MM.1S (cell line): Measurements from ENCODE around the gene RSPH6A.

Experiments
- DNase-seq: peaks from one replicate; pipeline ENCODE4 v3.0.0-alpha.2; 2015
- H2AFZ ChIP-seq: fragments of 300-600 bp; sonication (generic); 2 replicates; pipeline ENCODE4 v1.6.0; 2016; ENCODE audit warnings: antibody characterized with exemption, low read length
- H3F3A ChIP-seq: fragments of 300-600 bp; sonication (generic); 2 replicates; pipeline ENCODE4 v1.6.1; 2016; ENCODE audit warnings: mild to moderate bottlenecking, antibody characterized with exemption, low read length, moderate library complexity, mixed read lengths; ENCODE audit not compliant: insufficient read depth
- H3K27ac ChIP-seq: fragments of 300-600 bp; sonication (generic); 2 replicates; pipeline ENCODE4 v1.5.1; 2016; ENCODE audit warnings: mild to moderate bottlenecking, low read length
- H3K27me3 ChIP-seq: fragments of 300-600 bp; sonication (generic); replicated peaks from 2 replicates; pipeline ENCODE4 v1.6.0; 2016; ENCODE audit warnings: low read length; ENCODE audit not compliant: insufficient read depth
- H3K36me3 ChIP-seq: fragments of 300-600 bp; sonication (generic); replicated peaks from 2 replicates; pipeline ENCODE4 v1.6.1; 2016; ENCODE audit warnings: mild to moderate bottlenecking, low read length, mixed read lengths; ENCODE audit not compliant: insufficient read depth
- H3K4me1 ChIP-seq: fragments of 300-600 bp; sonication (generic); 2 replicates; pipeline ENCODE4 v1.6.1; 2016; ENCODE audit warnings: low read length, mixed read lengths
- H3K4me2 ChIP-seq: fragments of 300-600 bp; sonication (generic); 2 replicates; pipeline ENCODE4 v1.6.0; 2016; ENCODE audit warnings: low read depth, low read length
- H3K4me3 ChIP-seq: fragments of 300-600 bp; sonication (generic); 2 replicates; pipeline ENCODE4 v1.5.1; 2016; ENCODE audit warnings: low read length, mixed read lengths
- H3K79me2 ChIP-seq: fragments of 300-600 bp; sonication (generic); 2 replicates; pipeline ENCODE4 v1.6.1; 2016; ENCODE audit warnings: mixed run types, low read length, mixed read lengths
- H3K9ac ChIP-seq: fragments of 300-600 bp; sonication (generic); 2 replicates; pipeline ENCODE4 v1.6.1; 2016; ENCODE audit warnings: low read length, mixed read lengths
- H3K9me2 ChIP-seq: fragments of 300-600 bp; sonication (generic); replicated peaks from 2 replicates; pipeline ENCODE4 v1.6.1; 2016; ENCODE audit warnings: mild to moderate bottlenecking, low read length, mixed read lengths; ENCODE audit not compliant: insufficient read depth
- H3K9me3 ChIP-seq: fragments of 300-600 bp; sonication (generic); replicated peaks from 2 replicates; pipeline ENCODE4 v1.6.1; 2016; ENCODE audit warnings: mild to moderate bottlenecking, low read length, mixed read lengths; ENCODE audit not compliant: insufficient read depth
- H4K20me1 ChIP-seq: fragments of 300-600 bp; sonication (generic); 2 replicates; pipeline ENCODE4 v1.6.1; 2016; ENCODE audit warnings: mild to moderate bottlenecking, low read length, moderate library complexity, mixed read lengths; ENCODE audit not compliant: insufficient read depth
- CTCF ChIP-seq: fragments of 300-600 bp; sonication (generic); IDR thresholded peaks from 2 replicates; pipeline ENCODE4 v1.5.1; 2016; ENCODE audit warnings: antibody characterized with exemption, low read length, mixed read lengths
- EZH2 ChIP-seq: fragments of 300-600 bp; sonication (generic); optimal IDR thresholded peaks from 2 replicates; pipeline ENCODE3; 2017; ENCODE audit warnings: low read depth, mild to moderate bottlenecking, antibody characterized with exemption, low read length, mixed read lengths
- EZH2phosphoT487 ChIP-seq: fragments of 300-600 bp; sonication (generic); IDR thresholded peaks from 2 replicates; pipeline ENCODE4 v1.6.1; 2018; ENCODE audit warnings: antibody characterized with exemption, low read length

RSPH6A gene

DNA sequence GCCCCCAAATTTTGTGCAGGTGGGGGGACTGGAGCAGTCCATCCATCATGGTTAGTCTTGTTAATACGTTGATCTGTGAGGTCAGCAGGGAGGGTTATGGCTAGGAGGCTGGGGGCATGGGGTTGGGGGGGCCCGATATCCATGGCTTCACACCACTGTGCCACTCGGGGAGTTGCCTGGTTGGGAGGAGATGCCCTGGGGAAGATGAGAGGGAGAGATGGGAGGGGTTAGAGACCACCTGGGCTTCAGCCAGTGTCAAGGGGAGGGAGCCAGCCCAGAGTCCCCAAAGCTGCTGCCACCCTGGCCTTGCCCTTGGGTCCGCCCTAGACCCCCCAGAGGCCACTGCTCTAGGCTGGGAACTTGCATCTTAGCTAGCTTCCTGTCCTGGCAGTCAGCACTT, 31.0 kb downstream of the RSPH6A start:
- Histone ChIP-seq H2AFZ (no peak overlapping the region), H3K4me2 (no peak overlapping the region), H3F3A (peaks cover 6% of the 10 kb centered on the region; the same call in 1 of the 2 replicates), H3K9me3 (no peaks in the 10 kb centered on the region), H3K4me3 (no peak overlapping the region), H3K27me3 (no peaks in the 10 kb centered on the region), H3K79me2 (peaks cover 2% of the 10 kb centered on the region; the same call in 1 of the 2 replicates), H3K36me3 (no peaks in the 10 kb centered on the region), H3K9me2 (no peaks in the 10 kb centered on the region), H3K4me1 (0 out of 2 replicates have a peak, but pooled peaks cover 6% of the 10 kb centered on the region), H4K20me1 (no peaks in the 10 kb centered on the region), H3K9ac (no peak overlapping the region), H3K27ac (no peak overlapping the region)
- no peak for DNase-seq
- no peak for TF ChIP-seq CTCF
- TF ChIP-seq EZH2phosphoT487: no peak
- TF ChIP-seq EZH2: no peak

DNA sequence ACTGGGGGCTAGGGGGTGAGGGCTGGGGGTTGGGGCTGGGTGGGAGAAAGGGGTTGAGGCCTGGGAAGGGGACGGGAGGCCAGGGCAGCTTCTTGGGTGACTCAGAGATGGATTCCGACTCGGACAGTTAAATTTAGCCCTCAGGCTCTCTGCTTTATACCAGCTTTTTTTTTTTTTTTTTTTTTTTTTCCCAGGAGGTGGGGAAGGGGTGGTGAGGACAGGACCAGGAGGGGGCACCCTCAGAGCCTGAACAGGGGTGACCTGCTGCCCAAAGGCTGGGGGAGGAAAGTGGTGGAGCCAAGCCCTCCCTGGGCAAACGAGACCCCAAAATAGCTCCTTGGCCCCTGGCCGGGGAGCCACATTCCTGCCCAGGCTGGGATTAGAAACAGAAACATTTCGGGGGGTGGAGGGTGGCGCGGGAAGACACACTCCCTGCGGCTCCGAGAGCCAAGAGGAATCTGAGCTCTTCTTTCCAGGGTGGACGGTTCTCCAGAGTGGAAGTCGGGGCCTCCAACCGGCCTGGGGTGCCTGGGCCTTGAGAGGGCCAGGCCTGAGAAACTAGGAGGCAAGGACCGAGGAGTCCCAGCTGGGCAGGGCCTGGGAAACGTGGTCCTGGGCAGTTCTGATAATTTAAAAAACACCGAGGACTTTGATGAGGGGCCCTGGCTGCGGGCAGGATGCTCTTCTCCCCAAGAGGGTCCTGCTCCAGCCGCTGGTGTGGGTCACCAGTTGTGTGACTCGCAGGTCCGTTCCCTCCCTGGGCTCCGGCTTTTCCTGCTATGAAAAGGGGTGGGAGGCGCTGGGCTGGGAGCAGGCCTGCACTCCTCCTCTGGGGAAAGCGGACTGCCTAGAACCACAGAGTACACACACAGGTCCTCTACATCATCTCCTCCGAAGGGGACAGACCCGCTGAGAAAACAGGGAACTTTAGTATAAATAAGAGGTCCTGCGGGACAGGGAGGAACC, 32.0 kb downstream of the RSPH6A start:
- Histone ChIP-seq H3K27me3 (no peaks in the 10 kb centered on the region), H3K4me2 (no peak overlapping the region), H3K79me2 (no peaks in the 10 kb centered on the region; the same call in 1 of the 2 replicates), H3F3A (peaks cover 6% of the 10 kb centered on the region; the same call in 1 of the 2 replicates), H3K9me2 (no peaks in the 10 kb centered on the region), H3K9ac (no peak overlapping the region), H3K27ac (no peak overlapping the region), H3K9me3 (no peaks in the 10 kb centered on the region), H2AFZ (no peak overlapping the region), H4K20me1 (no peaks in the 10 kb centered on the region), H3K4me1 (0 out of 2 replicates have a peak, but pooled peaks cover 6% of the 10 kb centered on the region), H3K36me3 (no peaks in the 10 kb centered on the region), H3K4me3 (no peak overlapping the region)
- TF ChIP-seq EZH2phosphoT487: no peak
- no peak for TF ChIP-seq EZH2
- TF ChIP-seq CTCF: no peak
- no peak for DNase-seq

DNA sequence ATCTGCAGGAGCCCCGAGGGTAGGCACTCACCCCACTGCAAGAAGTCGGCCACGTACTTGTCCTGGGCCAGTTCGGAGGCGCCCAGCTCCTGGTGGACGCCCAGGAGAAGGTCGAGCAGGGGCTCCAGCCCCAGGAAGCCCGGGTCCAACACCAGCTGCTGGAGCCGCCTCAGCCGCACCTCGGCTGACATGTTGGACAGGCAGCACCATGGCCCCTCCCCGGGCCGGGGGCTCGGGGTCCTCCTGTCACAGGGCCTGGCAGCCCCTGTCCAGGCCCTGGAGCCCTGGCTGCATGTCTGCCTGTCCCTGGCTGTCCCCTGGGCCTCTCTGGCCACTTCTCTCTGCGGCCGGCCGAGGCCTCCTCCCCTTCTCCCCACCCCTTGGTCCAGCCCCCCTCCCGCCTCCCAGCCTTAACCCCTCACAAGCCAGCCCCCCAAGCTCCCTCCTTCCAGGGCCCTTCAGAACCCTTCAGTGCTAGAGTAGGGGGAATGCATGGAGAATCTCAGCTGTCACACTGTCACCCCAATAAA, 32.9 kb downstream of the RSPH6A start, which contains the start of gene DMPK:
Gene DMPK (minus strand): TSS at position 329 of the 530 bp plus-strand sequence. CDS start 138 bp downstream, at position 191.
- no peak within 1 kb of the TSS for H2AFZ ChIP-seq
- H3K27me3 ChIP-seq: no peaks in the 10 kb centered on the region
- no peak within 1 kb of the TSS for H3K9ac ChIP-seq
- no peaks in the 10 kb centered on the region; the same call in 1 of the 2 replicates for H3K79me2 ChIP-seq
- H3K9me3 ChIP-seq: no peaks in the 10 kb centered on the region
- H3K4me2 ChIP-seq: no peak within 1 kb of the TSS
- H3K27ac ChIP-seq: no peak within 1 kb of the TSS
- TF ChIP-seq EZH2 (no peak), CTCF (no peak)
- H3K9me2 ChIP-seq: no peaks in the 10 kb centered on the region
- H4K20me1 ChIP-seq: no peaks in the 10 kb centered on the region
- no peak within 1 kb of the TSS for H3K4me3 ChIP-seq
- no peak for DNase-seq
- peaks cover 6% of the 10 kb centered on the region; the same call in 1 of the 2 replicates for H3F3A ChIP-seq
- H3K4me1 ChIP-seq: 0 out of 2 replicates have a peak, but pooled peaks cover 6% of the 10 kb centered on the region
- H3K36me3 ChIP-seq: no peaks in the 10 kb centered on the region
